IPS-20b (cell line): Measurements from ENCODE around the gene USF2.

Source experiments
- H3K27ac ChIP-seq: one replicate; pipeline ENCODE4 v1.5.1; 2013; ENCODE audit warnings: low read length
- H3K27me3 ChIP-seq: 2 replicates; pipeline ENCODE4 v1.6.1; 2013; ENCODE audit warnings: mild to moderate bottlenecking, low read length, inconsistent platforms; ENCODE audit not compliant: insufficient read depth
- H3K36me3 ChIP-seq: 2 replicates; pipeline ENCODE4 v1.6.1; 2013; ENCODE audit warnings: low read depth, mild to moderate bottlenecking, inconsistent platforms, low read length, moderate library complexity; ENCODE audit not compliant: insufficient read depth
- H3K4me1 ChIP-seq: 2 replicates; pipeline ENCODE4 v1.6.1; 2013; ENCODE audit warnings: mild to moderate bottlenecking, control low read depth, inconsistent platforms, low read length, moderate library complexity; ENCODE audit not compliant: insufficient read depth
- H3K4me3 ChIP-seq: 2 replicates; pipeline ENCODE4 v1.5.1; 2013; ENCODE audit warnings: mild to moderate bottlenecking, low read length, inconsistent platforms
- H3K9ac ChIP-seq: 2 replicates; pipeline ENCODE4 v1.6.1; 2013; ENCODE audit warnings: low read depth, mild to moderate bottlenecking, inconsistent platforms, low read length, moderate library complexity
- H3K9me3 ChIP-seq: 2 replicates; pipeline ENCODE4 v1.6.1; 2013; ENCODE audit warnings: mild to moderate bottlenecking, low read depth, low read length, inconsistent platforms; ENCODE audit not compliant: insufficient read depth

USF2 gene

DNA sequence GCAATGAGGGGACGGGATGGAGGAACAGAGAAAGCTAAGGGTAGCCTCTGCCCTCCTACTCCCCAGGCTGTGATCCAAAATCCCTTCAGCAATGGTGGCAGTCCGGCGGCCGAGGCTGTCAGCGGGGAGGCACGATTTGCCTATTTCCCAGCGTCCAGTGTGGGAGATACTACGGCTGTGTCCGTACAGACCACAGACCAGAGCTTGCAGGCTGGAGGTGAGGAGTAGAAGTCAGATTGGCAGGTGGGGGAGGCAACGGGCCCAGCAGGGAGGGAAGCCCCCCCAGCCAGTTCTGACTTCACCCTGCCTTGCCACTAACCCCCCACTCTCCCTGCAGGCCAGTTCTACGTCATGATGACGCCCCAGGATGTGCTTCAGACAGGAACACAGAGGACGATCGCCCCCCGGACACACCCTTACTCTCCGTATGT is 1.6 kb downstream of the USF2 start:
- no peaks in the 10 kb centered on the region for H3K9me3 ChIP-seq
- H3K9ac ChIP-seq = no peak overlapping the region
- H3K4me1 ChIP-seq = peaks cover 5% of the 10 kb centered on the region
- H3K27me3 ChIP-seq = no peaks in the 10 kb centered on the region
- H3K27ac ChIP-seq = no peak overlapping the region
- H3K36me3 ChIP-seq = peaks cover 66% of the 10 kb centered on the region
- H3K4me3 ChIP-seq = peak overlapping the region; percentile 47; the same call in 1 of the 2 replicates

DNA sequence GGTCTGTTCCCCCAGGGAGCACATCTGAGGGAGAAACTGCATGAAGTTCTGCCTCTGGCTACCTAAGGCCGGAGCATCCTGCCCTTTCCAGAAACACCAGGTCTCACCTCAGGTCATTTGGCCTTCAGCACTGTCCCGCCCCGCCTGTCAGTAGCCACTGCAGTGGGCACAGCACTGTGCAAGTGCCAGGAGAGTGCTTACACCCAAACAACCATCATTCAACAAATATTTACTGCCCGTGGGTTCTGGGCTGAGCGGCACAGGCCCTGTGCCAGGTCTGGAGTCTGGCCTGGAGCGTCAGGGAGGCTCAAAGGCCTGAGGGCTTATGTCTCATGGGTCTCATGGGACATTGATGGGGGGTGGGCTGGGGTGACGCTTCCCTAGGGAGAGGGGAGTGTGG is 2.8 kb downstream of the USF2 start:
- Histone ChIP-seq H3K9ac (no peak overlapping the region), H3K36me3 (peaks cover 65% of the 10 kb centered on the region), H3K27me3 (no peaks in the 10 kb centered on the region), H3K27ac (no peak overlapping the region), H3K9me3 (no peaks in the 10 kb centered on the region), H3K4me3 (no peak overlapping the region), H3K4me1 (peaks cover 5% of the 10 kb centered on the region; the same call in 1 of the 2 replicates)

DNA sequence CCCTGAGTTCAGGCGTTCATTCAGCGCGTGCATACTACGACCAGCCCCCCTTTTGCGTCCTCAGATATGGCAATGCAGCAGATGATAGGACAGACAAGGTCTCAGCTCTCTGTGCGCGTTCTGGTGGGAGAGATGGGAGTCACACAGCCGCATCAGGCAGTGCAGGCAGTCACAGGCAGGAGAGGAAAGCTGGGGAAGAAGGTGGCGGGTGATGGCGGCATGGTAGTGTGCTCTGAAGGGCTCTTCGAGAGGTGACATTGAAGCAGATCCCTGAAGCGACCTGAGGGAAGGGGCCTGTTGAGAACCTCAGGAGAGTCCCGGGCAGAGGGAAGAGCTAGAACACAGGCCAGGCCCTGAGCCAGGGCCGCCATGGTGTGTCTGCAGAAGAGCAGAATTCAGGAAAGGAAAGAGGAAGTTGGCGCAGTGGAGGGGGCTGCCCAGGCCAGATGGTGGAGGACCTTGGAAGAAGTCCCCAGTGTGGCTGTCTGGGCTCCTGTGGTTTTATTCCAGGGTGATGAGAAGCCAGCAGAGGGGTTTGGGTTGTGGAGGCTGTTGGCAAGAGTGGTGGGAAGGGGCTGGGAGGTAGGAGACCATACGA is 3.5 kb downstream of the USF2 start:
- Histone ChIP-seq H3K27ac (no peak overlapping the region), H3K27me3 (no peaks in the 10 kb centered on the region), H3K36me3 (peaks cover 69% of the 10 kb centered on the region), H3K4me1 (peaks cover 5% of the 10 kb centered on the region; the same call in 1 of the 2 replicates), H3K9me3 (no peaks in the 10 kb centered on the region), H3K4me3 (no peak overlapping the region), H3K9ac (no peak overlapping the region)

DNA sequence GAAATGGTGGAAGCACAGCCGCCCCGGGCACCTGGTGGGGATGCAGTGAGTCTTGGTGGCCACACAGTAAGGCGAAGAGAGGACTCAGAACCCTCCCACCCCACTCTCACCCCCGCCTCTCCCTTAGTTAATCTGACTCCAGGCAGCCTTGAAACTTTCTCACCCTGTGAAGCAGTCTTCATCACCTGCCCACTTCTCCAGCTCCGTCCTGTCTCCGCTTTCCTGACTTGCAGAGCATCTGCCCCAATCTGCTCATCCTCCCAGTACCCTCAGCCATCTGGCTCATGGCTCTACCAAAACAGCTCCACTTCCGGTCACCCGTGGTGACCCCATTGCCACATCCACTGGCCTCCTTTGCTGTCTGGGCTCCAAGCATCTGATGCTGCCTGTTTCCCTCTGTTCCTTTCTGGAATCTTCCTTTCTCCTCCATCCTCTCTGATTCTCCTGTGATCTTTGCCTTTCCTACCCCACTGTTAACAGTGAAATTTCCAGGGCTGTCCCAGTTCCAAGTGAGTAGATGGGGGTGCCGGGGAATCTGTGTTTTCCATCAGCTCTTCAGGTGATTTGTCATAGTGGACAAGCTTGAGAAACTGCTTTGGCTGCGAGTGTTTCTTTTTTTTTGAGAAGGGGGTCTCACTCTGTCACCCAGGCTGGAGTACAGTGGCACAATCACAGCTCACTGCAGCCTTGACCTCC is 4.3 kb downstream of the USF2 start:
- Histone ChIP-seq H3K36me3 (peaks cover 70% of the 10 kb centered on the region), H3K9me3 (no peaks in the 10 kb centered on the region), H3K27me3 (no peaks in the 10 kb centered on the region), H3K4me3 (no peak overlapping the region), H3K9ac (no peak overlapping the region), H3K4me1 (peaks cover 5% of the 10 kb centered on the region; the same call in 1 of the 2 replicates), H3K27ac (no peak overlapping the region)

DNA sequence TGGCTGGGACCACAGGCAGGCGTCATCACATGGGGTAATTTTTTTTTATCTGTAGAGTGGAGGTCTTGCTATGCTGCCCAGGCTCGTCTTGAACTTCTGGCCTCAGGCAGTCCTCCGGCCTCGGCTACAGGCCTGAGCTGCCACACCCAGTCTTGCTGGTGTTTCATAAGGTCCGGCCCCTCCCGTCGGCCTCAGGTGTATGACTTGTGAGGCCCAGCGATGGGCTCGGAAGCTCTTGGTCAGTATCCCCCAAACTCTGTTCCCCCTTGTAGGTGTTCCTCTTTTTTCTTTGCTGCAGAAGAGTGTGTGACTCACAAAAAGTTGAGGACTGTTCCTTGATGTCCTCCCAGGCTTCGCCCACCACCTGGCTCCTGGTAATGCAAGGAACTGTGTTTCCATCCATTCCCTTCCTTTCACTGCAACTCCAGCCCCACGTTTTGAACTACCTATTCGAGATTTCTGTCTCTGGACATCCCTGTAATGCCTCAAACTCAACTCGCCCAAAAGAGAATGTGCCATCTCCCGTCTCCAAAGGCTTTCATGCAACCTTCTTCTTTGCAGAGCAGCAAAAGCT is 5.0 kb downstream of the USF2 start:
- Histone ChIP-seq H3K9ac (no peak overlapping the region), H3K9me3 (no peaks in the 10 kb centered on the region), H3K4me3 (no peak overlapping the region), H3K36me3 (peaks cover 70% of the 10 kb centered on the region), H3K4me1 (peaks cover 5% of the 10 kb centered on the region; the same call in 1 of the 2 replicates), H3K27ac (no peak overlapping the region), H3K27me3 (no peaks in the 10 kb centered on the region)

DNA sequence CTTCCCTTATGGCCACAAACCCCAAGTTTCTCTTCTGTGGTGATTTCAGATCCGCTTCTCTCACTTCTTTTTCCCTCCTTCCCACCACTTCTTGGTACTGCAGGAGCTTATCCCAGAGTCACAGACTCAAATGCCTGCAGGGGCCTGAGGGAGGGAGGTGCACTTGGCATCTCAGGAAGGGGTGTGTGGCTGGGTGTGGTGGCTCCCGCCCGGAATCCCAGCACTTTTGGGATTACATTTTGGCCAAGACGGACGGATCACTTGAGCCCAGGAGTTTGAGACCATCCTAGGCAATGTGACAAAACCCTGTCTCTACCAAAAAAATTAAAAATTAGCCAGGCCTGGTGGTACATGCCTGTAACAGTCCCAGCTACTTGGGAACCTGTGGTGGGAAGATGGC is 5.6 kb downstream of the USF2 start:
- peaks cover 70% of the 10 kb centered on the region for H3K36me3 ChIP-seq
- no peaks in the 10 kb centered on the region for H3K27me3 ChIP-seq
- H3K9me3 ChIP-seq = no peaks in the 10 kb centered on the region

DNA sequence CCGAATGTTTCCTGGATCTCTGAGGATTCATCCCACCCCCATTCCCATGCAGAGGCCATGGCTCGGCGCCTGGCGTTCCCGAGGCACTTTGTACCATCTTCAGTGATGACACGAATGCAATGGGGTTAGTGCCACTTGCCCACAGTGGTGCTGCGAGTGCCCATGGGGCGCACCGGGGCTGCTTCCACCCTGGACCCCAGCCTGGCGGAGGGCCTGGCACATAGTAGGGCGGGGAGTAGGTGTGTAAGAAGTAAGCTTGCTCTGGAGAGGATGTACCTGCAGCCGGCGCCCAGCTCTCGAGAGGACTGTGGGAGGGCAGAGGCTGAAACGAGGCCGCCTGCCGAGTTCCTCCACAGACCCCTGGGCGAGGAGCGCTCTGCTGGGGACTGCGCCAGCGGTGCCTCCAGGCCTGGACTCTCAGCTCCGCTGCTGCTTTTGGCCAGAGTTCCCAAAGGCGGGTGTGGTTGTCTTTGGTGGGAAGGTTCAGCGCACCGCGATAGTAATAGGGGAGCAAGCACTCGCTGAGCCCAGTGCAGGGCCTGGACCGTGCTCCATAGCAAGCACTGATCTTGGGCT is 8.0 kb downstream of the USF2 start:
- no peaks in the 10 kb centered on the region for H3K27me3 ChIP-seq
- H3K4me1 ChIP-seq = no peaks in the 10 kb centered on the region
- no peaks in the 10 kb centered on the region for H3K9me3 ChIP-seq
- no peak overlapping the region for H3K4me3 ChIP-seq
- H3K9ac ChIP-seq = no peak overlapping the region
- H3K27ac ChIP-seq = no peak overlapping the region
- H3K36me3 ChIP-seq = peaks cover 51% of the 10 kb centered on the region

More for the DNA sequence above, 5.6 kb downstream of the USF2 start:
- Histone ChIP-seq H3K4me1 (peaks cover 5% of the 10 kb centered on the region; the same call in 1 of the 2 replicates), H3K9ac (no peak overlapping the region), H3K27ac (no peak overlapping the region), H3K4me3 (no peak overlapping the region)

DNA sequence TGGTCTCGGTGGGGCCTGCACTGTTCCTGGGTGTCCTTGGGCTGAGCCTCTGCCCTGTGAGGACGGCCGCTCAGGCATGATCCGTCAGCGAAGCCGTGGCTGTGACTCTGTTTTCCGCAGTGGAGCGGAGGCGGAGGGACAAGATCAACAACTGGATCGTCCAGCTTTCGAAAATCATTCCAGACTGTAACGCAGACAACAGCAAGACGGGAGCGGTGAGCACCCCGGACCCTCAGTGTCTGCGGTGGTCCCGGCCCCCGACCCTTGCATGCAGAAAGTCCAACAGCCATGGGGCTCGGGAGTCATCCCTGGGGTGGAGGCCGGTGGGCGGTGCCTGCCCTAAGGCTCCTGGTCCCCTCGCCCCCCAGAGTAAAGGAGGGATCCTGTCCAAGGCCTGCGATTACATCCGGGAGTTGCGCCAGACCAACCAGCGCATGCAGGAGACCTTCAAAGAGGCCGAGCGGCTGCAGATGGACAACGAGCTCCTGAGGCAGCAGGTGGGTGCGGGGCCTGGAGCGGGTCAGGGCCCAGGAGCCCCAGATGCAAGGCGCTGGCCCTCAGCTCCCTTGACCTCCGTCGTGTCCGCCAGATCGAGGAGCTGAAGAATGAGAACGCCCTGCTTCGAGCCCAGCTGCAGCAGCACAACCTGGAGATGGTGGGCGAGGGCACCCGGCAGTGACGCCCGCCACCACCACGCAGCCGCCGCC is 10.0 kb downstream of the USF2 start:
- Histone ChIP-seq H3K9ac (no peak overlapping the region), H3K4me1 (no peaks in the 10 kb centered on the region), H3K27me3 (no peaks in the 10 kb centered on the region), H3K36me3 (peaks cover 33% of the 10 kb centered on the region; the same call in 1 of the 2 replicates), H3K9me3 (no peaks in the 10 kb centered on the region), H3K27ac (no peak overlapping the region), H3K4me3 (no peak overlapping the region)

DNA sequence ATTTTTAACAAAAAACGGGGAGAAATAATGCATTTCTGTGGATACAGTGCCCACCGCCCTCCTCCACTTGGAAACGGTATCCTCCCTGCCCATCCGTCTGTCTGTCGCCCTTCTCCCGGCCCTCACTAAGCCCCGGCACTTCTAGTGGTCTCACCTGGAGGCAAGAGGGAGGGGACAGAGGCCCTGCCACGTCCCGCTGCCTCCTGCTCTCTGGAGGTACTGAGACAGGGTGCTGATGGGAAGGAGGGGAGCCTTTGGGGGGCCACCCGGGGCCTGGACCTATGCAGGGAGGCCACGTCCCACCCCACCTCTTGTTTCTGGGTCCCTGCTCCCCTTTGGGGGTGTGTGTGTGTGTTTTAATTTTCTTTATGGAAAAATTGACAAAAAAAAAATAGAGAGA is 10.6 kb downstream of the USF2 start:
- H3K36me3 ChIP-seq = peaks cover 26% of the 10 kb centered on the region; the same call in 1 of the 2 replicates
- no peak overlapping the region for H3K4me3 ChIP-seq
- H3K27me3 ChIP-seq = no peaks in the 10 kb centered on the region
- H3K9ac ChIP-seq = no peak overlapping the region
- H3K4me1 ChIP-seq = no peaks in the 10 kb centered on the region
- no peaks in the 10 kb centered on the region for H3K9me3 ChIP-seq
- no peak overlapping the region for H3K27ac ChIP-seq

DNA sequence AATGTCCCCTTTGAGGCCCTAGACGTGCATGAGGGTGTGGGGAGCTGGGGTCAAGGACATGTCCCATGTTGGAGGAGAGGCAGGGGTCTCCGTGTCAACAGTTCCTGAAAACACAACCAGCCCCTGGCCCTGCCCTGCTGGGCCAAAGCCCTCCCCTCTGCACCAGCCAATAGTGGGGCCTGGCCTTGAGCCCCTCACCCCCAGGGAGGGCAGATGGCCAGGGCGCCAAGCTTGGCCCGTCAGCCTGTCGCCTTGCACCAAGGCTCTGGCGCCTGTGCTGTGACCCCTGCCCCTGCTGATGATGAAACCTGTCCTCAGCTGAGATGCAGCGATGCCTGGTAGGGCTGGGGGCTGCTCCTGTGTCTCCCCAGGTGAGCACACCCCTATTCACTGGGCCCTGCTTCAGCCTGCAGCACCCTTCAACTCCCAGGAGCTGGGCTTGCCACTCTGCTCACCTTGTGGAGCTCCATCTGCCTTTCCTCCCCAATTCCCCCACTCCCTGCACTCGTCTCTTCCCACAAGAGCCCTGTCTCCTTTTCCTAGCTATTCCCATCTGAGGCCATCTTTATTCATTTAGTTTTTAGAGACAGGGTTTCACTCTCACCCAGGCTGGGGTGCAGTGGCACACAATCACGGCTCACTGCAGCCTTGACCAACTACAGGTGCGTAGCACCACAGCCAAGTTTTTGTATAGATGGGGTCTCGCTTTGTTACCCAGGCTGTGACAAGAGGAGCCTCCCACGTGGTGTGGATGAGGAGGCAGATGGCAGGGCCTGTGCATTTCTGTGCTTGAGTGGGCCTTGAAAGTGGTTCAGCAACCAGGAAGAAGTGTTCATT is 11.4 kb downstream of the USF2 start:
- no peak overlapping the region for H3K27ac ChIP-seq
- H3K4me3 ChIP-seq = no peak overlapping the region
- H3K9ac ChIP-seq = no peak overlapping the region
- H3K4me1 ChIP-seq = peaks cover 7% of the 10 kb centered on the region; the same call in 1 of the 2 replicates
- no peaks in the 10 kb centered on the region for H3K9me3 ChIP-seq
- no peaks in the 10 kb centered on the region for H3K27me3 ChIP-seq
- H3K36me3 ChIP-seq = peaks cover 20% of the 10 kb centered on the region; the same call in 1 of the 2 replicates

DNA sequence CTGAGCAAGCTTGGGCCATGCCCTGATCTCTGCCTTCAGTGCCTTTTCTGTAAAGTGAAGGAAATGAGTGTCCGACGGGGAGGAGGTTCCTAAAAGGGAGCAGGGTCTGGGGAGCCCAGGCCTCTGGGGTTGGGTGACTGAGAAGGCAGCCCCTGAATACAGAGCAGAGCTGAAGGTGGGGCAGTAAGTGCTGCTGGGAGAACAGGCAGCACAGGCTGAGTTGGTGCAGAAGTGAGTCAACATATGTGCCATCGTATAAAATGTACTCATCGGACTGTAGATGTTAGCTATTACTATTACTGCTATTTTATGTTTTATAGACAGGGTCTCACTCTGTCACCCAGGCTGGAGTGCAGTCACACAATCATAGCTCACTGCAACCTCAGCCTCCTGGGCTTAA is 12.5 kb downstream of the USF2 start:
- Histone ChIP-seq H3K4me1 (peaks cover 7% of the 10 kb centered on the region; the same call in 1 of the 2 replicates), H3K9ac (no peak overlapping the region), H3K9me3 (no peaks in the 10 kb centered on the region), H3K36me3 (peaks cover 10% of the 10 kb centered on the region; the same call in 1 of the 2 replicates), H3K27me3 (no peaks in the 10 kb centered on the region), H3K4me3 (no peak overlapping the region), H3K27ac (no peak overlapping the region)
